ENCODE measurements around the gene MCM7. TPM values are rescaled to one million over a fixed set of nuclear protein-coding genes. Genes with fewer than 3 reads are reported as not detected.

Gene MCM7
- total and polyA plus RNA-seq, 9 donors, result 57.7 to 88.7 (median 80.2) TPM

DNA sequence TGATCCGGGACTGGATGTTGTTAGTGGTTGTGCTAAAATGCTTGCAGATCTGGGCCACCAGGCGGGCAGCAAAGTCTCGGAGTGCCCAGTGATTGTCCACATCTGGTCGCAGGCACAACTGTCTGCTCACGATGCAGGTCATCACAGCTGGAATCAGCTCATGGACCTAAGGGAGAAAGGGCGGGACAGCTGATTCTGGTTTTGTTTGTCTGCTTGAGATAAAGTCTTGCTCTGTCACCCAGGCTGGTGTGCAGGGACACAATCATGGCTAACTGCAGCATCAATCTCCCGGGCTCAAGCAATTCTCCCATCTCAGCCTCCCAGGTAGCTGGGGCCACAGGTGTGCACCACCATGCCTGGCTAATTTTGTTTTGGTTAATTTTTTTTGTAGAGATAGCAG is 10.0 kb upstream of the MCM7 start:
- Histone ChIP-seq H3K27ac (ENCODE audit: low read length) (no peak overlapping the region), H3K9me3 (replicated peaks; ENCODE audit: control insufficient read depth, low read depth, low read length) (no peaks in the 10 kb centered on the region), H3K4me3 (ENCODE audit: low read length) (no peak overlapping the region), H3K4me1 (ENCODE audit: control insufficient read depth, insufficient read depth, low read length) (no peaks in the 10 kb centered on the region), H3K36me3 (ENCODE audit: control insufficient read depth, insufficient read depth, low read length) (peaks cover 75% of the 10 kb centered on the region), H3K27me3 (ENCODE audit: control insufficient read depth, insufficient read depth, low read length) (no peaks in the 10 kb centered on the region)
- no peak for DNase-seq
- WGBS (ENCODE audit: insufficient coverage), result 87% methylated on average over 6 of the region's 7 CpGs

GRCh38 chr7:100109521-100110163 is 8.4 kb upstream of the MCM7 start:
- H3K27ac ChIP-seq (ENCODE audit: low read length), result no peak overlapping the region
- H3K4me3 ChIP-seq (ENCODE audit: low read length), result no peak overlapping the region
- peaks cover 81% of the 10 kb centered on the region for H3K36me3 ChIP-seq (ENCODE audit: control insufficient read depth, insufficient read depth, low read length)
- no peaks in the 10 kb centered on the region for H3K9me3 ChIP-seq (replicated peaks; ENCODE audit: control insufficient read depth, low read depth, low read length)
- H3K4me1 ChIP-seq (ENCODE audit: control insufficient read depth, insufficient read depth, low read length), result no peaks in the 10 kb centered on the region
- no peaks in the 10 kb centered on the region for H3K27me3 ChIP-seq (ENCODE audit: control insufficient read depth, insufficient read depth, low read length)
- DNase-seq, result no peak
- 77% methylated on average over 10 of the region's 12 CpGs for WGBS (ENCODE audit: insufficient coverage)

- H3K27me3 ChIP-seq (ENCODE audit: control insufficient read depth, insufficient read depth, low read length), result no peaks in the 10 kb centered on the region
Observed at GRCh38 chr7:100107890-100108289, 6.7 kb upstream of the MCM7 start.

DNA sequence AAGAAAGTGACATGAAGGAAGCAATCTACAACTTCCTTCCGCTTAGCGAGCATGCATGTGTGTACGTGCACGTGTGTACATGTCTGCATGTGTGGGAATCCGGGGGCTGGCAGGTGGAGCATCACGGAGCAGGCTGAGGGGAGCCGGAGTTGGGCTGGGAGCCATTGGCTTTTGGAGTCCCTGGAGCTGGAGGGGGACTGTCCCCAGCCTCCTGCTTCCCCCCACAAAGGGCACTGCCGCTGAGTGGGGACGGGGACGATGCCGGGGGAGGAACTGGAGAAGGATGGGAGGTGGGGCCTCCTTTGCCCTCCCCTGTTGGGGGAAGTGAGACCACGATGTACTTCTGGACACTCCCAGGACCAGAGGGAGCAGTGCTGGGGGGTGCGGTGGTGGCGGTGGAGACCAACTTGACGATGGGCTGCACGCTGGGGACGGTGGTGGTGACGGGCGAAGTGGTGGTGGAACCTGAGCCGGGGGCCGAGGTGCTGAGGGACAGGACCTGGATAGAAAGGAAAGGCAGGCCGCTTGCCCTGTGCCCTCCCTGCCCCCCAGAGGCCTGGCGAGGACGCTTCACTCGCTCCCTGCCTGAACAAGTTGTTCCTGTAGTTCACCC is 6.0 kb upstream of the MCM7 start:
- Histone ChIP-seq H3K9me3 (replicated peaks; ENCODE audit: control insufficient read depth, low read depth, low read length) (no peaks in the 10 kb centered on the region), H3K4me3 (ENCODE audit: low read length) (no peak overlapping the region), H3K36me3 (ENCODE audit: control insufficient read depth, insufficient read depth, low read length) (peaks cover 74% of the 10 kb centered on the region), H3K4me1 (ENCODE audit: control insufficient read depth, insufficient read depth, low read length) (peaks cover 3% of the 10 kb centered on the region), H3K27ac (ENCODE audit: low read length) (no peak overlapping the region), H3K27me3 (ENCODE audit: control insufficient read depth, insufficient read depth, low read length) (no peaks in the 10 kb centered on the region)
- no peak for DNase-seq
- WGBS (ENCODE audit: insufficient coverage), result 72% methylated on average over 23 of the region's 25 CpGs

More at GRCh38 chr7:100107890-100108289, 6.7 kb upstream of the MCM7 start:
- H3K4me1 ChIP-seq (ENCODE audit: control insufficient read depth, insufficient read depth, low read length), result no peaks in the 10 kb centered on the region
- H3K27ac ChIP-seq (ENCODE audit: low read length), result no peak overlapping the region
- DNase-seq, result no peak
- H3K9me3 ChIP-seq (replicated peaks; ENCODE audit: control insufficient read depth, low read depth, low read length), result no peaks in the 10 kb centered on the region
- 59% methylated on average over 10 of the region's 11 CpGs for WGBS (ENCODE audit: insufficient coverage)
- H3K4me3 ChIP-seq (ENCODE audit: low read length), result no peak overlapping the region
- H3K36me3 ChIP-seq (ENCODE audit: control insufficient read depth, insufficient read depth, low read length), result peaks cover 80% of the 10 kb centered on the region

DNA sequence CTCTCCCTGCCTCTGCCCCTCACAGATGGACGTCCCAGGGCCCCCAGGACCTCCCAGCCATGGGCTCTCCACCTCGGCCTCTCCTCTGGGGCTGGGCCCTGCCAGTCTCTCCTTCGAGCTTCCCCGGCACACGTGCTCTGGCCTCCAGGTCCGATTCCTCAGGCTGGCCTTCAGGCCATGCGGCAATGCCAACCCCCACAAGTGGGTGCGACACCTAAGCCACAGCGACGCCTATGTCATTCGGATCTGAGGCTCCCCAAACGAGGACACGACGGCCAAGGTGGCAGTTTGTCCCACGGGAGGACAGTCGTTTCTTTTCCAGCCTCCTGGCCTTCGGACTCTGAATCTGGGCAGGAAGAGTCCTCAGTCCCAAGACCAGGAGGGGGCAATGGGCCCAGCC is 5.4 kb upstream of the MCM7 start:
- WGBS (ENCODE audit: insufficient coverage), result 77% methylated on average over 15 of the region's 17 CpGs
- peaks cover 7% of the 10 kb centered on the region for H3K4me1 ChIP-seq (ENCODE audit: control insufficient read depth, insufficient read depth, low read length)
- no peaks in the 10 kb centered on the region for H3K9me3 ChIP-seq (replicated peaks; ENCODE audit: control insufficient read depth, low read depth, low read length)
- no peak overlapping the region for H3K4me3 ChIP-seq (ENCODE audit: low read length)
- no peak for DNase-seq
- no peak overlapping the region for H3K27ac ChIP-seq (ENCODE audit: low read length)
- no peaks in the 10 kb centered on the region for H3K27me3 ChIP-seq (ENCODE audit: control insufficient read depth, insufficient read depth, low read length)
- H3K36me3 ChIP-seq (ENCODE audit: control insufficient read depth, insufficient read depth, low read length), result peaks cover 68% of the 10 kb centered on the region

- 95% methylated on average over 3 of the region's 4 CpGs for WGBS (ENCODE audit: insufficient coverage)
- Histone ChIP-seq H3K4me3 (ENCODE audit: low read length) (no peak overlapping the region), H3K36me3 (ENCODE audit: control insufficient read depth, insufficient read depth, low read length) (peaks cover 59% of the 10 kb centered on the region)
Observed at GRCh38 chr7:100105534-100105933, 4.3 kb upstream of the MCM7 start.

DNA sequence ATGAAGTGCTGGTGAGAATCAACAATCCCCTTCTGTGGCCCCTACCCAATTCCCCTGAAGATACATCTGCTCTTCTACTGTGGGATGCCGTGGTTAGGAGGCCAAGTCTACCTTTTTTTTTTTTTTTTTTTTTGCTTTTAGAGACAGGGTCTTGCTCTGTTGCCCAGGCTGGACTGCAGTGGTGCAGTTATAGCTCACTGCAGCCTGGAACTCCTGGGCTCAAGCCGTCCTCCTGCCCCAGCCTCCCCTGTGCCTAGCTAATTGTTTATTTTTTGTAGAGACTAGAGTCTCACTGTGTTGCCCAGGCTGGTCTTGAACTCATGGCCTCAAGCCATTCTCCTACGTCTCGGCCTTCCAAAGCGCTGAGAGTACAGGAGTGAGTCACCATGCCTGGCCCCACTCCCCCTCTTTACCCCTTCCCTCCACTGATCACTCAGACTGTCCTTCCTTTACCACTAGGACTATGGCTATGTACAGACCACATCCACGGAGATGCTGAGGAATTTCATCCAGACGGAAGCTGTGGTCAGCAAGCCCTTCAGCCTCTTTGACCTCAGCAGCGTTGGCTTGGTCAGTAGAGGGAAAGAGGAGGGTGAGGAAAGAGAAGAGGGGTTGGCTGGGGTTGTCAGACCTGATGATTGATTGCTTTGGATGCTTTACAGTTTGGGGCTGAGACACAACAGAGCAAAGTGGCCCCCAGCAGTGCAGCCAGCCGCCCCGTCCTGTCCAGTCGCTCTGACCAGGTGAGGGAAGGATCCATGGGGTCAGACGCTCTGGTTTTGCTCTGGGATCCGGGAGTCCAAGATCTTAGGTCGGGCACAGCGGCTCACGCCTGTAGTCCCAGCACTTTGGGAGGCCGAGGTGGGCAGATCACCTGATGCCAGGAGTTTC is 2.0 kb upstream of the MCM7 start:
- Histone ChIP-seq H3K27ac (ENCODE audit: low read length) (no peak overlapping the region), H3K4me3 (ENCODE audit: low read length) (no peak overlapping the region), H3K27me3 (ENCODE audit: control insufficient read depth, insufficient read depth, low read length) (no peaks in the 10 kb centered on the region), H3K4me1 (ENCODE audit: control insufficient read depth, insufficient read depth, low read length) (peaks cover 22% of the 10 kb centered on the region), H3K36me3 (ENCODE audit: control insufficient read depth, insufficient read depth, low read length) (peaks cover 56% of the 10 kb centered on the region), H3K9me3 (replicated peaks; ENCODE audit: control insufficient read depth, low read depth, low read length) (no peaks in the 10 kb centered on the region)
- no peak for DNase-seq
- WGBS (ENCODE audit: insufficient coverage), result 93% methylated on average over 10 of the region's 17 CpGs

More at GRCh38 chr7:100105534-100105933, 4.3 kb upstream of the MCM7 start:
- no peak for DNase-seq
- no peak overlapping the region for H3K27ac ChIP-seq (ENCODE audit: low read length)
- peaks cover 10% of the 10 kb centered on the region for H3K4me1 ChIP-seq (ENCODE audit: control insufficient read depth, insufficient read depth, low read length)
- H3K9me3 ChIP-seq (replicated peaks; ENCODE audit: control insufficient read depth, low read depth, low read length), result no peaks in the 10 kb centered on the region
- no peaks in the 10 kb centered on the region for H3K27me3 ChIP-seq (ENCODE audit: control insufficient read depth, insufficient read depth, low read length)

DNA sequence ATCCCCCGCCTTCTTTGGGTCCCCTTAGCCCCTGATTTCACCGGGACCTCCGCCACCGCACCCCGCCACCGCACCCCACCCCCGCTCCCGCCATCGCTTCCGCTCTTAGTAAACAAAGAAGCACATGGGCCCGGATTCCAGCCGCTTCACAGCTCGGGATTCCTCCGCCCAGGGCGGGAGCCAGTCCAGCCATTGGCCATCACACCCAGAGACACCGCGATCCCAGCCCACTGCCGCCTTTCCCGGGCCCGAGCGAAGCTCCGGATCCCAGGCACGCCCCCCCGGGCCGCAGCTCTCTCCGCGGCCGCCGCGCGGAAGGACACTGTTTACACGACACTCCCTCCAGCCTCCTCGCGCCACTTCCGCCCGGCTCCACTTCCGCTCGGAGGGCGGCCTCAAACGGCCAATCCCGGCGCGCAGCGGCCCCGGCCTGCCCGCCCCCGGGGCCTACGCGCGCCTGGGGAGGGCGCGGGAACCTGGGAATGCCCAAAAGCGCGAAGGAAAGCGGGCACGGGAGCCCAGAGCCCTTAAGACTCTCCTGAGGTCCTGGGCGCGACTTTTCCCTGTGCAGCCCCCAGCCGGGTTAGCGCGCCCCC is 679 bp downstream of the MCM7 start:
- H3K27me3 ChIP-seq (ENCODE audit: control insufficient read depth, insufficient read depth, low read length), result no peaks in the 10 kb centered on the region
- WGBS (ENCODE audit: insufficient coverage), result 0% methylated on average over 53 of the region's 61 CpGs
- peak overlapping the region; percentile 93 for H3K4me3 ChIP-seq (ENCODE audit: low read length)
- H3K4me1 ChIP-seq (ENCODE audit: control insufficient read depth, insufficient read depth, low read length), result peaks cover 22% of the 10 kb centered on the region
- peaks cover 58% of the 10 kb centered on the region for H3K36me3 ChIP-seq (ENCODE audit: control insufficient read depth, insufficient read depth, low read length)
- no peaks in the 10 kb centered on the region for H3K9me3 ChIP-seq (replicated peaks; ENCODE audit: control insufficient read depth, low read depth, low read length)
- peak; percentile 99 for DNase-seq
- H3K27ac ChIP-seq (ENCODE audit: low read length), result peak overlapping the region; percentile 91

GRCh38 chr7:100099452-100099851 is 1.7 kb downstream of the MCM7 start:
- DNase-seq, result no peak
- WGBS (ENCODE audit: insufficient coverage), result 79% methylated on average over 11 of the region's 12 CpGs
- H3K27me3 ChIP-seq (ENCODE audit: control insufficient read depth, insufficient read depth, low read length), result no peaks in the 10 kb centered on the region
- peaks cover 22% of the 10 kb centered on the region for H3K4me1 ChIP-seq (ENCODE audit: control insufficient read depth, insufficient read depth, low read length)
- peak overlapping the region; percentile 93 for H3K4me3 ChIP-seq (ENCODE audit: low read length)
- H3K9me3 ChIP-seq (replicated peaks; ENCODE audit: control insufficient read depth, low read depth, low read length), result no peaks in the 10 kb centered on the region
- no peak overlapping the region for H3K27ac ChIP-seq (ENCODE audit: low read length)
- H3K36me3 ChIP-seq (ENCODE audit: control insufficient read depth, insufficient read depth, low read length), result peaks cover 63% of the 10 kb centered on the region

DNA sequence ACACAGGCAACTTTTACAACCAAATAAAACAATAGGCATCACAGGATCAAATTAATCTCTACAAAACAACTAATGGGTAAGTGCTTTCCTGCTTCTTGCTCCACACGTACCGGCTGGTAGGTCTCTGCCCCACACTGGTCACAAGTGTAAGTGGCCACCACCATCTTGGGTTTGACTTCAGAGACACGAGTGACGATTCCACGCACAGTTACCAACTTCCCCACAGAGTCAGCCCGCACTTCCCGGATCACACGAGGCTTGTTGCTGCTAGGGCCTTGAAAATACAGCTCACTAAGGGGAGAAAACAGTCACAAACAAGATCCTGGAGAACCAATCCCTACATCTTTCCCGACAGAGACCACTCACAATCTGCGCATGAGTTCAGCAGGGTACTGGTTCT is 2.3 kb downstream of the MCM7 start:
- peaks cover 25% of the 10 kb centered on the region for H3K4me1 ChIP-seq (ENCODE audit: control insufficient read depth, insufficient read depth, low read length)
- H3K27ac ChIP-seq (ENCODE audit: low read length), result no peak overlapping the region
- no peaks in the 10 kb centered on the region for H3K27me3 ChIP-seq (ENCODE audit: control insufficient read depth, insufficient read depth, low read length)
- H3K36me3 ChIP-seq (ENCODE audit: control insufficient read depth, insufficient read depth, low read length), result peaks cover 63% of the 10 kb centered on the region
- 83% methylated on average over 8 of the region's 10 CpGs for WGBS (ENCODE audit: insufficient coverage)
- no peak for DNase-seq
- H3K4me3 ChIP-seq (ENCODE audit: low read length), result no peak overlapping the region
- no peaks in the 10 kb centered on the region for H3K9me3 ChIP-seq (replicated peaks; ENCODE audit: control insufficient read depth, low read depth, low read length)

All from muscle of leg (tissue), 11 donors.